GM23338 (cell line): Measurements from ENCODE around the gene OTUB2.

Experiments
- EZH2 ChIP-seq: fragments of 200-600 bp; sonication (generic); IDR thresholded peaks from one replicate; pipeline ENCODE4 v1.8.0; 2017; ENCODE audit warnings: antibody characterized with exemption, mild to moderate bottlenecking, low read depth; ENCODE audit not compliant: unreplicated experiment
- EZH2phosphoT487 ChIP-seq: fragments of 200-600 bp; sonication (generic); IDR thresholded peaks from one replicate; pipeline ENCODE4 v1.8.1; 2018; ENCODE audit warnings: antibody characterized with exemption; ENCODE audit not compliant: unreplicated experiment
- NANOG ChIP-seq: IDR thresholded peaks from 2 replicates; pipeline ENCODE4 v1.6.1; 2016; ENCODE audit warnings: antibody characterized with exemption, borderline replicate concordance
- POLR2AphosphoS5 ChIP-seq: IDR thresholded peaks from 2 replicates; pipeline ENCODE4 v1.6.1; 2016; ENCODE audit warnings: antibody characterized with exemption, low read depth
- TF ChIP-seq, protein P1 (sequence below), 2 experiments: fragments of 200-600 bp in 1 of 2; sonication (generic) in 1 of 2; conservative IDR thresholded peaks; 2 replicates each; pipeline versions ENCODE4 v1.5.1 to v1.6.1; 2016 to 2017; ENCODE audit warnings: antibody characterized with exemption in 2 of 2, low read depth in 2 of 2, mild to moderate bottlenecking in 2 of 2, moderate library complexity in 1 of 2

DNA sequence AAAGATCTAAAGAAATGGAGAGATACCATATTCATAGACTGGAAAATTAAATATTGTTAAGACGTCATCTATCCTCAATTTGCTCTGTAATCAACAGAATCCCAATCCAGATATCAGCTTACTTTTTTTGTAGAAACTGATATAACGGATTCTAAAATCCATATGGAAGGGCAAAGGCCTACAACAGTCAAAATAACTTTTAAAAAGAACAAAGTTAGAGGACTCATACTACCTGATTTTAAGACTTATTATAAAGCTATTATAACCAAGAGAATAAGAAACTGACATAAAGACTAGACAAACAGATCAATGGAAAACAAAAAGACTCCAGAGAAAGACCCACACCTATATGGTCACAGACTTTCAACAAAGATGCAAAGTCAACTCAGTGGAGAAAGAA lies 48.9 kb downstream of the OTUB2 start:
- TF ChIP-seq NANOG (no peak), EZH2 (no peak), POLR2AphosphoS5 (no peak), EZH2phosphoT487 (no peak)
- TF ChIP-seq, protein P1, sequence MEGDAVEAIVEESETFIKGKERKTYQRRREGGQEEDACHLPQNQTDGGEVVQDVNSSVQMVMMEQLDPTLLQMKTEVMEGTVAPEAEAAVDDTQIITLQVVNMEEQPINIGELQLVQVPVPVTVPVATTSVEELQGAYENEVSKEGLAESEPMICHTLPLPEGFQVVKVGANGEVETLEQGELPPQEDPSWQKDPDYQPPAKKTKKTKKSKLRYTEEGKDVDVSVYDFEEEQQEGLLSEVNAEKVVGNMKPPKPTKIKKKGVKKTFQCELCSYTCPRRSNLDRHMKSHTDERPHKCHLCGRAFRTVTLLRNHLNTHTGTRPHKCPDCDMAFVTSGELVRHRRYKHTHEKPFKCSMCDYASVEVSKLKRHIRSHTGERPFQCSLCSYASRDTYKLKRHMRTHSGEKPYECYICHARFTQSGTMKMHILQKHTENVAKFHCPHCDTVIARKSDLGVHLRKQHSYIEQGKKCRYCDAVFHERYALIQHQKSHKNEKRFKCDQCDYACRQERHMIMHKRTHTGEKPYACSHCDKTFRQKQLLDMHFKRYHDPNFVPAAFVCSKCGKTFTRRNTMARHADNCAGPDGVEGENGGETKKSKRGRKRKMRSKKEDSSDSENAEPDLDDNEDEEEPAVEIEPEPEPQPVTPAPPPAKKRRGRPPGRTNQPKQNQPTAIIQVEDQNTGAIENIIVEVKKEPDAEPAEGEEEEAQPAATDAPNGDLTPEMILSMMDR (conservative IDR thresholded peaks at IDR 0.05; ENCODE audit: low read depth in 2 of 2), result no peak
